TTC549 (cell line): Measurements from ENCODE around the gene TPK1.

Source experiments
- FAIRE-seq: peaks from 2 replicates; lab custom pipeline; 2012; peaks lifted over from hg19 to GRCh38; lab: Jason Lieb, UNC

TPK1 gene

GRCh38 chr7:144723301-144723700 is 112.6 kb downstream of the TPK1 start:
- no peak for FAIRE-seq

DNA sequence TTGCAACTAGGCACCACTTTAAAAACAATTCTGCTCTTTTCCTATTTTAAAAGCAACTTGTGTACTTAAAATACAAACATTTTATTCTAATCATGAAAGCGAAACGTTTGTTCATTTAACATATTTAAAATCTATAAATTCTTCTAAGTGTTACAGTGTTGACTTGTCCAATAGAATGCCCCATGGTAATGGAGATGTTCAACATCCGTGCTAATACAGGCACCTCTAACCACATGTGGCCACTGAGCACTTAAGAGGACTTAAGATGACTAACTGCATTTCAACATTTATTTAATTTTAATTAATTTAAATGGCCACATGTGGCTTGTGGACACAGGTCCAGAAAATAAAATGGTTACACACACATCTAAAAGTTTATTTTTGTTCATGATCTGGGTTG is 115.1 kb downstream of the TPK1 start:
- no peak for FAIRE-seq

DNA sequence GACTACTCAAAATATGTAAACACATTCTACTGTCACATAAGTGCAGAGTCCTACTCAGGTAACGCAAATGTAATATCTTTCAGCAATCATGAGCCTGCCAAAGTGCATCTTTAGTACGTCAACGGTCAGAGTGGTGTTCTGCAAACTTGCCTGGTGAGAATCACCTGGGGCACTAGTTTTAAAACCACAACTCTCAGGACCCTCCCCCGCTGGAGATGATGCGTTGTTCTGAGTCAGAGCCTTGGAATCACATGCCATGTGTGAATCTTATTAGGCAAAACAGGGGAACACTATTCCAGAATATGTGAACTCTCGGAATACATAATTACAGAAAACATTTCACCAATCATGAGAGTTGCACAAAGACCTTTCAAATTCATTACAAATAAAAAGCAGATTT is 115.7 kb downstream of the TPK1 start:
- no peak for FAIRE-seq

DNA sequence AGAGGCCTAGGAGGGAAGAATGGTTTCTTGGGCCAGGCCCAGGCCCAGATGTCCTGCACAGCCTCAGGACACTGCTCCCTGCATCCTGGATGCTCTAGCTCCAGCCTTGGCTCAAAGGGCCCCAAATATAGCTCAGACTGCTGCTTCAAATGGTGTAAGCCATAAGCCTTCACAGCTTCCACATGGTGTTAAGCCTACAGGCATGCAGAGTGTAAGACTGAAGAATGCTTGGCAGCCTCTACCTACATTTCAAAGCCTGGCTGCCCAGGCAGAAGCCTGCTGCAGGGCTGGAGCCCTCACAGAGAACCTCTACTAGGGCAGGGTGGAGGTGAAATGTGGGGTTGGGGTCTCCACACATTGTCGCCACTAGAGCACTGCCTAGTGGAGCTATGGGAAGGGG is 118.1 kb downstream of the TPK1 start:
- no peak for FAIRE-seq

DNA sequence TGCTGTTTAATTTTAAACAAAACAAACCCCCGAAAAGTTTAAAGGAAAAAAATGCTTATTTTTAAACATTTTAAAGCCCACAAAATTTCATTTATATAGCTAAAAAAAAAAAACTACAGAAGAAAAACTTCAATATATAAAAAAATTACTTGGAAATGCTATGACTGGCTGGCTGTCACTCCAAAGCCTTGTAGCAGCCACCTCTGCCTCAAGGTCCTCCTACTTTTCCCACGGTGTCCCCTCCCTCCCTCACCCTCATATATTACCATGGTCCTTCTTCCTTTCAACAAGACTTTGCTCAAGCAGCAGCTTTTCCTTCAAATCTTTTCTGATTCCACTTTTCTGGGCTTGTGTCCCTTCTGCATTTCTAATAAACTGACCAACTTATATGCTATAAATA is 122.0 kb downstream of the TPK1 start:
- FAIRE-seq: no peak

DNA sequence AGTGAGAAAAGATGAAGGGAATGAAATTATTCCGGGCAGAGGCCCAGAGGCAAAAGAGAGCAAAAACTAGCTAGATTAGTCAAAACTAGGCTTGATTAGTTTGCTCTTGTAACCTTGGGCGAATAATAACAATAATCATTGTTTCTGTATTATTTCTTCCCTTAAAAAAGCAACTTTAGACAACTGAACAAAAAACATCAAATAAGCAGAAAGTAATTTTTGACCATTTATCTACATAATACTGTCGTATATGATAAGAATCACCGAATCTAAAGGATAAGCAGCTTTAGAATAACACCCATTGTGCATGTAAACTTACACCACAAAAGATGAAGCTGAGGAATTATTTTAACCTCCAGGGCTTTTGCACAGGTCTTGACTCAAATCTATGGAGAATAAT is 125.1 kb downstream of the TPK1 start:
- FAIRE-seq: no peak

GRCh38 chr7:144709066-144709465 is 126.8 kb downstream of the TPK1 start:
- FAIRE-seq: no peak

DNA sequence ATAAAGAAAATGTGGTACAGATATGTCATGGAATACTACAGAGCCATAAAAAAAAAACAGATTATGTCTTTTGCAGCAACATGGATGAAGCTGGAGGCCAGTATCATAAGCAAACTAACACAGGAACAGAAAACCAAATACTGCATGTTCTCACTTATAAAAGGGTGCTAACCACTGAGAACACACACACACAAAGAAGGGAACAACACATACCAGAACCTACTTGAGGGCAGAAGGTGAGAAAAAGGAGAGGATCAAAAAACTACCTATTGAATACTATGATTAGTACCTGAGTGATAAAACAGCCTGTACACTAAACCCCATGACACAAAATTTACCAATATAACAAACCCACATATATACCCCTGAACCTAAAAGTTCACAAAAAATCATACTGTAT is 144.6 kb downstream of the TPK1 start:
- FAIRE-seq: no peak

DNA sequence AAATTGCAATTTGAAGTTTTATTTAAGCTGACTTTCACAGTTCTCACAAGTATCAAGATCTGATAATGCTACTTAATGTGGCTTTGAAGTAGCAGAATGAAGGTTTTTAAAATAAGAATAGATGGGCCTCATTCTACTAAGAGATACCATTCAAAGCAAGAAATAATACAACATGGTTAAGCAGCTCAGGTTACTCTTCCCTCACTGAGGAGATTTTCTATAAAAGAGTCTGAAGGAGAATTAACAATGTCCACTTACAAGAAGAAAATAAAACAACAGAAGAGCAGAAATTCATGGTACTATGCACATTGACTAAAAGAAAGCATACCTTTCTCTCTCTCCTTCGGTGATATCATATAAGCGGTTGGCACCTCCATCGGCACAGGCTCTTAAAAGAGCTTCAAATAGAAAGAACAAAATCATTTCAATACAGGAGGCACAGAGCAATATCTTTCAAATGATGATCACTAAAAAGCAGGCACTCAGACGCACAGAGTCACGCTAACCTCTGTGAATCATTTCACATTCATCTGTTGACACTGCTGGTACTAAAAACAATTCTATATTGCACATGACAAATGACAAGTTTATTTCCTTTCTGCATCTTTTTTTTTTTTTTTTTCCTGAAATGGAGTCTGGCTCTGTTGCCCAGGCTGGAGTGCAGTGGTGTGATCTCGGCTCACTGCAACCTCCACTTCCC is 153.1 kb downstream of the TPK1 start:
- FAIRE-seq: no peak

GRCh38 chr7:144676492-144676891 is 159.4 kb downstream of the TPK1 start:
- FAIRE-seq: no peak

- FAIRE-seq: no peak
Measured at GRCh38 chr7:144674550-144674949, 161.3 kb downstream of the TPK1 start.

GRCh38 chr7:144672869-144673268 is 163.0 kb downstream of the TPK1 start:
- FAIRE-seq: no peak

DNA sequence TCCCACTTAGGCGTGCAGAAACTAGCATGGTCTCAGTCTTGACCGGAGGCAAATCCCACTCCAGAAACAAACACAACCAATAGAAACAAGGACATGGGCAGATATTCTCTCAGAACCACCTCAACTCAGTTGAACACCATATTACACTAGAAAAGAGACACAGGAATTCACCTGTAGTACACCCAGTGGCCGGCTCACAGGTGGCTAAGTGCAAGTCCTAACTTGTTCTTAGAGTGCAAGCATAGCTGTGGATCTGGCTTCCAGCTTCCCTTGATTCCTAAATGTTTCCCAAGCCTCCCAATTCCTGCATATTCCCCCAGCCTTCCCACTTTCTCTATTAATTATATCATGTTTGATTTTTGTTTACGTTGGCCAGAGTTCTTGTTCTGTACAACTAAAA is 164.4 kb downstream of the TPK1 start:
- FAIRE-seq: no peak

DNA sequence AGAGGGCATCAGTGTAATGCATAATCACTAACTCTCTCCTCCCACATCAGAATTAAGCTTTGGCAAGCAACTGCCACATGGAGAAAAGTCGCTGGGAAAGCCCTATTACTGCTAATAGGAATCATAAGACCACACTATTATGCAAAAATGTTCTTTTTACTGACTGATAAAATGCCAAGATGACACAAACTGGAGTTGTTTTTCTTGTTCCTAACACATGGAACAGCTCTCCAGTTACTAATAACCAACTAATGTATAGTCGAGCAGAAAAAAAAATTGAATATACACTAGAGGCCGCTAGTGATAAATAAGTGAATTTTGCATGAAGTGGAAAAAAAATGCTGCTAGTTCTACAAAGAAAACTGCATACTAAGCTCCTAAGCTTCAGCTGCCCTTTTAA is 165.6 kb downstream of the TPK1 start:
- FAIRE-seq: no peak

DNA sequence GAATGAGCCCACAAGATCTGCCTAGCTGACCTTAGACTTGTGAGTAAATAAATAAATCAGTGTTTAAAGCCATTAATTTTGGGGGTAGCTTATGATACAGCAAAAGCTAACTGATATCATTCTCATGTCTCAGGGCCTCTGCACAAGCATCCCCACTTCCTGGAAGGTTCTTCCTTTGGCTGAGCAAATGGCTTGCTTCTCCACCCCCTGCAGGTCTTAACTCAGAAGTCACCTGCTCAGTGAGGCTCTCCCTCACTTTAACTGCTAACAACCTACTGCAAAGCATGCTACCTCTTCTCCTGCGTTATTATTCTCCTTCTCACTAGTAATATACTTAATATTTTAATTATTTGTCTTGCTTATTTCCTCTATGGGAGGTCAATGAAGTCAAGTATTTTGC is 167.3 kb downstream of the TPK1 start:
- FAIRE-seq: no peak

DNA sequence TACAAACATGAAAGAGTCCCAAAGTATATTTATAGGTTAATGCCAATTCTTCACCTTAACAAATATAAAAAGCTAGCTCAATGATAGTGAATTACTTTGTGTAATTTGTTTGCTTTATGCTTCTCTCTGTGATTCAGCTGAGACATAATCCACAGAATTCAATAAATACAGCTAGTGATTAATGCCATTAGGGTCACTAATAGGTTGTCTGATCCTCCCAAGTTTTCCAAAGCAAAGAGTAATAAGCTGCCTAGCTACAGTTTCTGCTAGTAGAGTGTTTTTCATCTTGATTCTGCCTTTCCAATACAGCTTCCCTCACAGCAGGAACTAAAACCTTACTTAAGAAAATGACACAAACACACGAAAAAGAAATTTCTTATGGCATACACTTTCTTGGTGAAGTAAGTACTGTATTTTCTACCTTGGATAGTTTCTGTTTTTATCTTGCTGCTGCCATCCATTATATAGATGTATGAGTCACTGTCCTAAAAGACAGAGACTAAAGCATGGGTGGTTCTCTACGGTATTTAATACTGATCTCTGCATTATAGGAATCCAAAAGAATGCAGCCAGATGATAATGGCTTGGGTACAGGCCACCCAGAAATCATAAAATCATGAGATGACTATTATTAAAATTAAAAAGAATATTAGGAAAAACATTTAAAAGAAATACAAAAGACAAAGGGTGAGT is 170.0 kb downstream of the TPK1 start:
- no peak for FAIRE-seq

GRCh38 chr7:144659211-144659610 is 176.6 kb downstream of the TPK1 start:
- no peak for FAIRE-seq

DNA sequence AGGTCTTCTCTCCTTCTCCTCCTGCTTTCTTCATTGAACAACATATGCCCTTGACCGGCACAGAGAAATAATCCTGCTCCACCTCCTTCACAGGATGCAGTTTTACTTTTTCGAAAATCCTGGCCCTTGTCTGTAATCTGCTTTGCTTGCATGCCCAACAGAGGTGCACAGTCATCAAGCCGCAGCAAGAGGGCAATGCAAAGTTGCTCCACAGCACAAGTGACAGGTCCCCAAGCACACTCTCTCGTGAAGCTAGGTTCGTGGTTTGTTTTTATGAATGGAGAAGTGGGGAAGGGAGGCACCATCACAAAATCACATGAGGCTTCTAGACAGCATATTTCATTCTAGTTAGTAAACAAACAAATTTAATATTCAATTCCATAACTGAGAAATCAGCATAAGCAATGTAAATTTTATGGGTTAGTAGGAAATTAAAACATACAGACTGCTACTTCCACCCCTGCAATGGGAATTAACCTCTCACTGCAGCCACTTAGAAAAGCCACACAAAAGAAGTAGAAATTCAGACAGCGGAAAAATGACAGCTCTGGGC is 178.8 kb downstream of the TPK1 start:
- FAIRE-seq: no peak

GRCh38 chr7:144653449-144653848 is 182.4 kb downstream of the TPK1 start:
- no peak for FAIRE-seq

- FAIRE-seq: no peak
Measured at GRCh38 chr7:144650439-144650838, 185.4 kb downstream of the TPK1 start.

DNA sequence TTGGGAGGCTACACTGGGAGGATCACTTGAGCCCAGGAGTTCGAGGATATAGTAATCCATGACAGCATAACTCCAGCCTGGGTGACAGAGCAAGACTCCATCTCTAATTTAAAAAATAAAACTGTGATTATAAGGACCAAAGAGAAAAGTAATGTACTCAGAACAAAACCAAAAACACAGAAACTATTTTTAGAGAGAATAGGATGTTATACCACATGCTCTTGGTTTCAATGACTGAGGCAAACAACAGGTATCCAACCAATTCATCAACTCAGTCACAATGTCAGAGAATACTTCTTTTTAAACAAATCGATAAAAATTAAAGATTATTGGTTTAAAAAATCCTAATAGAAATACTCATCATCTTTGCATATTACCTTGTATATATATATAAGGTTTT is 186.7 kb downstream of the TPK1 start:
- no peak for FAIRE-seq

GRCh38 chr7:144641389-144642044 is 194.3 kb downstream of the TPK1 start:
- no peak for FAIRE-seq

DNA sequence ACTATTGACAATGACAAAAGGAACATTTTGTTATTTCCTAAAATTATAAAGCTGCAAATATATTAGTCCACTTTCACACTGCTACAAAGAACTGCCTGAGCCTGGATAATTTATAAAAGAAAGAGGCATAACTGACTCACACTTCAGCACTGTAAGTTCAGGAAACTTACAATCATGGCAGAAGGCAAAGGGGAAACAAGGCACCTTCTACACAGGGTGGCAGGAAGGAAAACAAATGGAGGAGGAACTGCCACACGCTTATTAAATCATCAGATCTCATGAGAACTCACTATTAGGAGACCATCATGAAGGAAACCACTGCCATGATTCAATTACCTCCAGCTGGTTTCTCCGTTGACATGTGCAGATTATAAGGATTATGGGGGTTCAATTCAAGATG is 203.1 kb downstream of the TPK1 start:
- FAIRE-seq: no peak
